K562 (cell line): ENCODE results near the gene ANKH. TPM values are rescaled to one million over a fixed set of nuclear protein-coding genes. Genes with fewer than 3 reads are reported as not detected.
A peak's percentile ranks its signal among the peaks of the same experiment; 100 is the strongest.

Experiments used
- ATF1 ChIP-seq, 2 experiments: fragments of 450-650 bp in 1 of 2; IDR thresholded peaks; 2 replicates each; pipeline ENCODE4 v1.6.1; 2016; ENCODE audit warnings: missing compliant biosample characterization in 1 of 2, missing genetic modification characterization in 1 of 2
- CREM ChIP-seq: IDR thresholded peaks from 2 replicates; pipeline ENCODE4 v1.6.1; 2014; ENCODE audit warnings: antibody characterized with exemption, low read depth
- ESRRA ChIP-seq: fragments of 450-650 bp; IDR thresholded peaks from 2 replicates; pipeline ENCODE4 v1.6.1; 2014; ENCODE audit warnings: low read depth, mild to moderate bottlenecking, moderate library complexity, borderline replicate concordance
- GATA2 ChIP-seq: sonication (generic); formaldehyde crosslinking; IDR thresholded peaks from 2 replicates; pipeline ENCODE4 v1.4.0; 2020; ENCODE audit warnings: mild to moderate bottlenecking, missing genetic modification reagents
- KAT7 ChIP-seq: sonication (generic); formaldehyde crosslinking; IDR thresholded peaks from 2 replicates; pipeline ENCODE4 v1.8.0; 2022; ENCODE audit warnings: missing genetic modification reagents, mild to moderate bottlenecking, borderline replicate concordance
- NFATC3 ChIP-seq: fragments of 450-650 bp; IDR thresholded peaks from 2 replicates; pipeline ENCODE4 v1.6.1; 2017; ENCODE audit warnings: mild to moderate bottlenecking
- NR2F6 ChIP-seq: fragments of 450-650 bp; formaldehyde crosslinking; IDR thresholded peaks from 2 replicates; pipeline ENCODE4 v1.4.0; 2020; ENCODE audit warnings: mild to moderate bottlenecking
- SLC30A9 ChIP-seq: fragments of 250-450 bp; sonication (Bioruptor Pico); IDR thresholded peaks from 2 replicates; pipeline ENCODE4 v1.8.0; 2022; ENCODE audit warnings: mild to moderate bottlenecking, moderate library complexity
- SPI1 ChIP-seq: IDR thresholded peaks from 2 replicates; pipeline ENCODE4 v1.6.1; 2011; ENCODE audit warnings: low read depth, low read length, control low read depth, borderline replicate concordance
- YBX1 ChIP-seq: fragments of 450-650 bp; IDR thresholded peaks from 2 replicates; pipeline ENCODE4 v1.7.1; 2016; ENCODE audit warnings: mild to moderate bottlenecking
- ZFP1 ChIP-seq: fragments of 450-650 bp; formaldehyde crosslinking; IDR thresholded peaks from 2 replicates; pipeline ENCODE4 v1.4.0; 2020; ENCODE audit warnings: mild to moderate bottlenecking, mixed read lengths
- ZKSCAN1 ChIP-seq: fragments of 150-350 bp; IDR thresholded peaks from 2 replicates; pipeline ENCODE4 v1.6.1; 2016; ENCODE audit warnings: low read depth, low read length
- ZNF124 ChIP-seq: sonication (generic); formaldehyde crosslinking; IDR thresholded peaks from 2 replicates; pipeline ENCODE4 v1.8.1; 2022; ENCODE audit warnings: missing genetic modification reagents
- ZNF445 ChIP-seq: fragments of 250-450 bp; sonication (Bioruptor Pico); IDR thresholded peaks from 2 replicates; pipeline ENCODE4 v1.4.0; 2020; ENCODE audit warnings: low read depth, mild to moderate bottlenecking, moderate library complexity
- ZNF561 ChIP-seq: fragments of 450-650 bp; formaldehyde crosslinking; conservative IDR thresholded peaks from 2 replicates; pipeline ENCODE4 v1.4.0; 2020; ENCODE audit warnings: mild to moderate bottlenecking, moderate library complexity
- polyA plus RNA-seq, 8 experiments: library from polyadenylated mRNA; depleted of rRNA in 4 of 8; stranded (reverse) in 5 of 8; unstranded in 3 of 8; fragments of >200 nt; fragmentation: Nextera tagmentation in 2 of 8; fragmentation: Illumina TruSeq in 1 of 8; extraction: Ambion mirVana in 2 of 8; extraction: Trizol in 1 of 8; gene quantifications; 2 replicates each; pipeline versions ENCODE4 v1.2.1 to v1.2.3, GENCODE V29; 2011 to 2014; ENCODE audit warnings: inconsistent platforms in 1 of 8, missing spikeins in 1 of 8
- total RNA-seq, 7 experiments: library from RNA; depleted of rRNA in 6 of 7; stranded (reverse); fragments of >200 nt in 6 of 7; fragmentation: Illumina TruSeq in 2 of 7; extraction: Trizol in 2 of 7; gene quantifications; 2 replicates each; pipeline versions ENCODE4 v1.2.1 to v1.2.3, GENCODE V29; 2011 to 2021; ENCODE audit warnings: low replicate concordance in 1 of 7
- TF ChIP-seq, protein P1 (sequence below): sonication (generic); formaldehyde crosslinking; IDR thresholded peaks from 2 replicates; pipeline ENCODE4 v1.8.1; 2023; ENCODE audit warnings: mild to moderate bottlenecking, missing genetic modification reagents
- TF ChIP-seq, protein P2 (sequence below): fragments of 250-450 bp; sonication (Bioruptor Pico); IDR thresholded peaks from 2 replicates; pipeline ENCODE4 v1.4.0; 2020; ENCODE audit warnings: borderline replicate concordance
- TF ChIP-seq, protein P3 (sequence below): fragments of 200-400 bp; formaldehyde crosslinking; IDR thresholded peaks from 2 replicates; pipeline ENCODE4 v1.6.1; 2017; ENCODE audit warnings: mild to moderate bottlenecking, low read depth, low read length, moderate library complexity
- TF ChIP-seq, protein P4 (sequence below), 2 experiments: IDR thresholded peaks; 2 replicates each; pipeline ENCODE4 v1.6.1; 2011; ENCODE audit warnings: borderline replicate concordance in 1 of 2, control low read depth in 1 of 2, low read depth in 1 of 2, low read length in 1 of 2, mild to moderate bottlenecking in 1 of 2, mixed read lengths in 1 of 2, moderate library complexity in 1 of 2; ENCODE audit not compliant: insufficient read depth in 1 of 2, insufficient read length in 1 of 2, poor library complexity in 1 of 2, severe bottlenecking in 1 of 2; ENCODE audit errors: extremely low read depth in 1 of 2

ANKH gene
- total and polyA plus RNA-seq, 9 of the 15 experiments (the other 6 are each of a cell fraction or from before 2014, with no cell fraction given) = 0.79 to 12.2 (median 4.5) TPM

DNA sequence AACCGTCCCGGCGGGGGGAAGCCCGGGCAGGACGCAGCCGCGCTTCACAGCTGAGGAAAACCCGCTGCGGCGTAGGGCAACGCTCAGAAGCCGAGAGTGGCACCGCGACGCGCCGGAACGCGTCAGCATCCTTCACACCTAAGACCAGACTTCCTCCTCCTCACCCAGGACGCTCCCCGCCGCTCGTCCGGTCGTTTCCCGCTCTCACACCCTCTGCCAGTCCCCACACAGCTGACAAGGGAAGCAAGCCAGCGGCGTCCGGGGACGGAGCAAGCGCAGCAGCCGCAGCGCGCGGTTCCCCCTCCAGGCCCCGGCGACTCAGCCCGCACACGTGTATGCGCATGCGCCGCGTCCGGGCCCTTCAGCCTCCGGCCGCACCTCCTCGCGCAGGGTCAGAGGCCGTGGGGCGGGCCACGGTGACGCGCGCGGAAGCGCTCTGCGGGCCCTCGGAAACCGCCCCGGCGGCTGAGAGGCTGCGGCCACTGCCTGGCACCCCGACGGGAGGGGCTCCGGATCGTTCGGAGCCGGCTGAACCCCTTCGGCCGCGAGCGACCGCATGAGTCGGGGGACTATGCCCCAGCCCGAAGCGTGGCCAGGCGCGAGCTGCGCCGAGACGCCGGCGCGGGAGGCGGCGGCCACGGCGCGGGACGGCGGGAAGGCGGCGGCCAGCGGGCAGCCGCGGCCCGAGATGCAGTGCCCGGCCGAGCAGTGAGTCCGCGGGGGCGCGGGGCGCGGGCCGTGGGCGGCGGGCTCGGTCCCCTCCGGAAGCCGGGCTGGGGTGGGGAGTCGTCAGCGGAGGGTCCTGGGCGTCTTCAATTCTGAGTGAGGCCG, 207.1 kb downstream of the ANKH start, which contains the start of gene OTULIN (continued):
- TF ChIP-seq, protein P1, sequence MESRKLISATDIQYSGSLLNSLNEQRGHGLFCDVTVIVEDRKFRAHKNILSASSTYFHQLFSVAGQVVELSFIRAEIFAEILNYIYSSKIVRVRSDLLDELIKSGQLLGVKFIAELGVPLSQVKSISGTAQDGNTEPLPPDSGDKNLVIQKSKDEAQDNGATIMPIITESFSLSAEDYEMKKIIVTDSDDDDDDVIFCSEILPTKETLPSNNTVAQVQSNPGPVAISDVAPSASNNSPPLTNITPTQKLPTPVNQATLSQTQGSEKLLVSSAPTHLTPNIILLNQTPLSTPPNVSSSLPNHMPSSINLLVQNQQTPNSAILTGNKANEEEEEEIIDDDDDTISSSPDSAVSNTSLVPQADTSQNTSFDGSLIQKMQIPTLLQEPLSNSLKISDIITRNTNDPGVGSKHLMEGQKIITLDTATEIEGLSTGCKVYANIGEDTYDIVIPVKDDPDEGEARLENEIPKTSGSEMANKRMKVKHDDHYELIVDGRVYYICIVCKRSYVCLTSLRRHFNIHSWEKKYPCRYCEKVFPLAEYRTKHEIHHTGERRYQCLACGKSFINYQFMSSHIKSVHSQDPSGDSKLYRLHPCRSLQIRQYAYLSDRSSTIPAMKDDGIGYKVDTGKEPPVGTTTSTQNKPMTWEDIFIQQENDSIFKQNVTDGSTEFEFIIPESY = peak; percentile 11
- no peak for TF ChIP-seq GATA2
- TF ChIP-seq NR2F6 (CRISPR knock-in tag) = peak; percentile 82; the same call in 1 of the 2 replicates
- peak; percentile 63 for TF ChIP-seq ESRRA
- no peak for TF ChIP-seq ZFP1 (CRISPR knock-in tag)
- no peak for TF ChIP-seq ZNF561 (CRISPR knock-in tag)
- TF ChIP-seq CREM = peak; percentile 77
- peak; percentile 27; the same call in 1 of the 2 replicates for TF ChIP-seq ZKSCAN1
- TF ChIP-seq, protein P2, sequence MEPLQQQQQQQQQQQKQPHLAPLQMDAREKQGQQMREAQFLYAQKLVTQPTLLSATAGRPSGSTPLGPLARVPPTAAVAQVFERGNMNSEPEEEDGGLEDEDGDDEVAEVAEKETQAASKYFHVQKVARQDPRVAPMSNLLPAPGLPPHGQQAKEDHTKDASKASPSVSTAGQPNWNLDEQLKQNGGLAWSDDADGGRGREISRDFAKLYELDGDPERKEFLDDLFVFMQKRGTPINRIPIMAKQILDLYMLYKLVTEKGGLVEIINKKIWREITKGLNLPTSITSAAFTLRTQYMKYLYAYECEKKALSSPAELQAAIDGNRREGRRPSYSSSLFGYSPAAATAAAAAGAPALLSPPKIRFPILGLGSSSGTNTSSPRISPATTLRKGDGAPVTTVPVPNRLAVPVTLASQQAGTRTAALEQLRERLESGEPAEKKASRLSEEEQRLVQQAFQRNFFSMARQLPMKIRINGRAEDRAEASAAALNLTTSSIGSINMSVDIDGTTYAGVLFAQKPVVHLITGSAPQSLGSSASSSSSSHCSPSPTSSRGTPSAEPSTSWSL (CRISPR knock-in tag) = no peak
- TF ChIP-seq ZNF445 (CRISPR knock-in tag) = no peak
- TF ChIP-seq, protein P3, sequence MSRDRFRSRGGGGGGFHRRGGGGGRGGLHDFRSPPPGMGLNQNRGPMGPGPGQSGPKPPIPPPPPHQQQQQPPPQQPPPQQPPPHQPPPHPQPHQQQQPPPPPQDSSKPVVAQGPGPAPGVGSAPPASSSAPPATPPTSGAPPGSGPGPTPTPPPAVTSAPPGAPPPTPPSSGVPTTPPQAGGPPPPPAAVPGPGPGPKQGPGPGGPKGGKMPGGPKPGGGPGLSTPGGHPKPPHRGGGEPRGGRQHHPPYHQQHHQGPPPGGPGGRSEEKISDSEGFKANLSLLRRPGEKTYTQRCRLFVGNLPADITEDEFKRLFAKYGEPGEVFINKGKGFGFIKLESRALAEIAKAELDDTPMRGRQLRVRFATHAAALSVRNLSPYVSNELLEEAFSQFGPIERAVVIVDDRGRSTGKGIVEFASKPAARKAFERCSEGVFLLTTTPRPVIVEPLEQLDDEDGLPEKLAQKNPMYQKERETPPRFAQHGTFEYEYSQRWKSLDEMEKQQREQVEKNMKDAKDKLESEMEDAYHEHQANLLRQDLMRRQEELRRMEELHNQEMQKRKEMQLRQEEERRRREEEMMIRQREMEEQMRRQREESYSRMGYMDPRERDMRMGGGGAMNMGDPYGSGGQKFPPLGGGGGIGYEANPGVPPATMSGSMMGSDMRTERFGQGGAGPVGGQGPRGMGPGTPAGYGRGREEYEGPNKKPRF = no peak
- no peak for TF ChIP-seq ZNF124 (CRISPR knock-in tag)
- TF ChIP-seq, protein P4, sequence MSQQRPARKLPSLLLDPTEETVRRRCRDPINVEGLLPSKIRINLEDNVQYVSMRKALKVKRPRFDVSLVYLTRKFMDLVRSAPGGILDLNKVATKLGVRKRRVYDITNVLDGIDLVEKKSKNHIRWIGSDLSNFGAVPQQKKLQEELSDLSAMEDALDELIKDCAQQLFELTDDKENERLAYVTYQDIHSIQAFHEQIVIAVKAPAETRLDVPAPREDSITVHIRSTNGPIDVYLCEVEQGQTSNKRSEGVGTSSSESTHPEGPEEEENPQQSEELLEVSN (IDR thresholded peaks at IDR 0.05; ENCODE audit: borderline replicate concordance in 1 of 2, extremely low read depth in 1 of 2, insufficient read depth in 1 of 2, insufficient read length in 1 of 2, low read depth in 1 of 2, low read length in 1 of 2, poor library complexity in 1 of 2, severe bottlenecking in 1 of 2) = peak; percentile 96 to 97
- no peak for TF ChIP-seq NFATC3
- TF ChIP-seq ATF1 (CRISPR knock-in tag; IDR thresholded peaks at IDR 0.05) = peak; percentile 32; the same call in 1 of the 2 replicates
- peak; percentile 95 for TF ChIP-seq ATF1 (tag; IDR thresholded peaks at IDR 0.05)
- no peak for TF ChIP-seq YBX1
- 0 out of 2 replicates have a peak, but pooled peaks have one; percentile 44 for TF ChIP-seq KAT7 (CRISPR knock-in tag)
- no peak for TF ChIP-seq SLC30A9 (CRISPR knock-in tag)
- TF ChIP-seq SPI1 = no peak
